HCT116 (cell line): ENCODE results near the gene SCN4A.

Experiments used
- EGR1 ChIP-seq: IDR thresholded peaks from 2 replicates; pipeline ENCODE4 v1.6.1; 2012; ENCODE audit warnings: low read depth
- EZH2 ChIP-seq: fragments of 200-600 bp; sonication (generic); IDR thresholded peaks from 2 replicates; pipeline ENCODE4 v1.6.1; 2017; ENCODE audit warnings: antibody characterized with exemption, mixed run types
- POLR2A ChIP-seq: IDR thresholded peaks from 2 replicates; pipeline ENCODE4 v1.7.0; 2011; ENCODE audit warnings: borderline replicate concordance; ENCODE audit not compliant: insufficient read depth, insufficient read length; ENCODE audit errors: extremely low read depth
- REST ChIP-seq: IDR thresholded peaks from 2 replicates; pipeline ENCODE4 v1.6.1; 2012; ENCODE audit warnings: low read depth
- YY1 ChIP-seq: IDR thresholded peaks from 2 replicates; pipeline ENCODE4 v1.6.1; 2011; ENCODE audit warnings: low read length, low read depth, moderate library complexity, mild to moderate bottlenecking; ENCODE audit not compliant: insufficient replicate concordance; ENCODE audit errors: extremely low read depth
- TF ChIP-seq, protein P1 (sequence below), 3 experiments: fragments of 200-600 bp in 1 of 3; sonication (generic) in 1 of 3; IDR thresholded peaks in 2 of 3; conservative IDR thresholded peaks in 1 of 3; 2 replicates each; pipeline ENCODE4 v1.5.1; 2012 to 2017; ENCODE audit warnings: low read depth in 2 of 3, low read length in 2 of 3, antibody characterized with exemption in 1 of 3, borderline replicate concordance in 1 of 3, control low read depth in 1 of 3, mild to moderate bottlenecking in 1 of 3, mixed read lengths in 1 of 3, mixed run types in 1 of 3, moderate library complexity in 1 of 3; ENCODE audit not compliant: insufficient read depth in 1 of 3
- TF ChIP-seq, protein P2 (sequence below): IDR thresholded peaks from 2 replicates; pipeline ENCODE4 v1.6.1; 2012

- TF ChIP-seq POLR2A (no peak), YY1 (no peak), EZH2 (no peak), REST (no peak), EGR1 (no peak)
- TF ChIP-seq, protein P1, sequence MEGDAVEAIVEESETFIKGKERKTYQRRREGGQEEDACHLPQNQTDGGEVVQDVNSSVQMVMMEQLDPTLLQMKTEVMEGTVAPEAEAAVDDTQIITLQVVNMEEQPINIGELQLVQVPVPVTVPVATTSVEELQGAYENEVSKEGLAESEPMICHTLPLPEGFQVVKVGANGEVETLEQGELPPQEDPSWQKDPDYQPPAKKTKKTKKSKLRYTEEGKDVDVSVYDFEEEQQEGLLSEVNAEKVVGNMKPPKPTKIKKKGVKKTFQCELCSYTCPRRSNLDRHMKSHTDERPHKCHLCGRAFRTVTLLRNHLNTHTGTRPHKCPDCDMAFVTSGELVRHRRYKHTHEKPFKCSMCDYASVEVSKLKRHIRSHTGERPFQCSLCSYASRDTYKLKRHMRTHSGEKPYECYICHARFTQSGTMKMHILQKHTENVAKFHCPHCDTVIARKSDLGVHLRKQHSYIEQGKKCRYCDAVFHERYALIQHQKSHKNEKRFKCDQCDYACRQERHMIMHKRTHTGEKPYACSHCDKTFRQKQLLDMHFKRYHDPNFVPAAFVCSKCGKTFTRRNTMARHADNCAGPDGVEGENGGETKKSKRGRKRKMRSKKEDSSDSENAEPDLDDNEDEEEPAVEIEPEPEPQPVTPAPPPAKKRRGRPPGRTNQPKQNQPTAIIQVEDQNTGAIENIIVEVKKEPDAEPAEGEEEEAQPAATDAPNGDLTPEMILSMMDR (IDR thresholded peaks at IDR 0.05 in 2 of 3, conservative IDR thresholded peaks at IDR 0.05 in 1 of 3; ENCODE audit: borderline replicate concordance in 1 of 3, insufficient read depth in 1 of 3, low read depth in 2 of 3, low read length in 2 of 3), result no peak
- TF ChIP-seq, protein P2, sequence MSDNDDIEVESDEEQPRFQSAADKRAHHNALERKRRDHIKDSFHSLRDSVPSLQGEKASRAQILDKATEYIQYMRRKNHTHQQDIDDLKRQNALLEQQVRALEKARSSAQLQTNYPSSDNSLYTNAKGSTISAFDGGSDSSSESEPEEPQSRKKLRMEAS, result no peak
These were observed 16.9 kb downstream of the SCN4A start for GRCh38 chr17:63955791-63956190.
